Measurements from ENCODE around the gene SEC24C. TPM values are rescaled to one million over a fixed set of nuclear protein-coding genes. Genes with fewer than 3 reads are reported as not detected.
A peak's percentile ranks its signal among the peaks of the same experiment; 100 is the strongest.
"Not testable (repeated sequence)": the region's sequence is repeated elsewhere in the genome, so short reads cannot be mapped to it uniquely, and the experiment has no call there.

Gene SEC24C
- total RNA-seq, 1 donor from 2014 or later = 65.9 TPM

GRCh38 chr10:73781879-73782748, 37.9 kb downstream of the SEC24C start, which contains the start of gene CHCHD1:
CHCHD1 (plus strand) TSS chr10:73782048; CDS start chr10:73782076, 28 bp downstream.
- Histone ChIP-seq H3K4me1 (peaks cover 12 to 25% of the 10 kb centered on the region in 2 donors), H3K27ac (peak within 1 kb of the TSS; percentile 93 to 96), H3K9me3 (no peaks in the 10 kb centered on the region), H3K4me3 (peak within 1 kb of the TSS; percentile 86 to 92), H3K27me3 (no peaks in the 10 kb centered on the region), H3K36me3 (peaks cover 6 to 20% of the 10 kb centered on the region in 2 donors)
- peak; percentile 65 to 95 for DNase-seq (ENCODE audit: low spot score in 2 of 2)
- TF ChIP-seq CTCF (IDR thresholded peaks at IDR 0.05) = no peak
- intact Hi-C loops (cut with DNase I) = no loop called here

- H3K4me3 ChIP-seq = peak overlapping the region; percentile 86 to 92
- peak overlapping the region; percentile 93 to 96 for H3K27ac ChIP-seq
- H3K9me3 ChIP-seq = no peaks in the 10 kb centered on the region
- no peak for TF ChIP-seq CTCF (IDR thresholded peaks at IDR 0.05)
- H3K36me3 ChIP-seq = peaks cover 6 to 20% of the 10 kb centered on the region in 2 donors
- peaks cover 15 to 31% of the 10 kb centered on the region in 2 donors for H3K4me1 ChIP-seq
- DNase-seq (ENCODE audit: low spot score in 2 of 2) = no peak
- intact Hi-C loops (cut with DNase I) = no loop called here
- H3K27me3 ChIP-seq = no peaks in the 10 kb centered on the region
These were observed 38.5 kb downstream of the SEC24C start for GRCh38 chr10:73782749-73783085.

- H3K4me1 ChIP-seq = peaks cover 15 to 35% of the 10 kb centered on the region in 2 donors
- peak within 1 kb of the TSS; percentile 88 to 92 for H3K27ac ChIP-seq
- H3K9me3 ChIP-seq = no peaks in the 10 kb centered on the region
- peak within 1 kb of the TSS; percentile 89 to 92 for H3K4me3 ChIP-seq
- no peak for TF ChIP-seq CTCF (IDR thresholded peaks at IDR 0.05)
- H3K27me3 ChIP-seq = no peaks in the 10 kb centered on the region
- peaks cover 19% of the 10 kb centered on the region in 2 donors for H3K36me3 ChIP-seq
- DNase-seq (ENCODE audit: low spot score in 2 of 2) = peak; percentile 81 to 96
- intact Hi-C loops (cut with DNase I) = loop anchor here (1.0 kb wide), 3 partner anchors 13 to 41 kb away; partner anchors contain the start of genes NDST2 and SEC24C
These were observed 41.1 kb downstream of the SEC24C start, which contains the start of gene ZSWIM8 for GRCh38 chr10:73785211-73785720. ZSWIM8 (plus strand) TSS chr10:73785606; CDS start chr10:73785879, 273 bp downstream.

- intact Hi-C loops (cut with DNase I) = loop anchor here (1.0 kb wide), 3 partner anchors 14 to 42 kb away; partner anchors contain the start of genes NDST2 and SEC24C
- no peak for TF ChIP-seq CTCF (IDR thresholded peaks at IDR 0.05)
- H3K36me3 ChIP-seq = peaks cover 25% of the 10 kb centered on the region in 2 donors
- H3K27me3 ChIP-seq = no peaks in the 10 kb centered on the region
- peak overlapping the region; percentile 88 to 92 for H3K27ac ChIP-seq
- peaks cover 13 to 32% of the 10 kb centered on the region in 2 donors for H3K4me1 ChIP-seq
- DNase-seq (ENCODE audit: low spot score in 2 of 2) = peak in 1 of 2 donors; percentile 72
- H3K4me3 ChIP-seq = peak overlapping the region; percentile 89 to 92
- no peaks in the 10 kb centered on the region for H3K9me3 ChIP-seq
These were observed 41.7 kb downstream of the SEC24C start for GRCh38 chr10:73785721-73786511.

- peak overlapping the region; percentile 89 to 92 for H3K4me3 ChIP-seq
- TF ChIP-seq CTCF (IDR thresholded peaks at IDR 0.05) = no peak
- peak overlapping the region; percentile 88 to 92 for H3K27ac ChIP-seq
- H3K9me3 ChIP-seq = no peaks in the 10 kb centered on the region
- intact Hi-C loops (cut with DNase I) = no loop called here
- no peaks in the 10 kb centered on the region for H3K27me3 ChIP-seq
- peaks cover 11 to 29% of the 10 kb centered on the region in 2 donors for H3K4me1 ChIP-seq
- peaks cover 30 to 31% of the 10 kb centered on the region in 2 donors for H3K36me3 ChIP-seq
- DNase-seq (ENCODE audit: low spot score in 2 of 2) = no peak
These were observed 42.3 kb downstream of the SEC24C start for GRCh38 chr10:73786512-73786885.

GRCh38 chr10:73787031-73787800, 43.0 kb downstream of the SEC24C start:
- H3K27ac ChIP-seq; H3K27me3 ChIP-seq; H3K9me3 ChIP-seq; intact Hi-C loops (cut with DNase I); DNase-seq (ENCODE audit: low spot score in 2 of 2): not testable (repeated sequence)
- H3K4me1 ChIP-seq = peaks cover 11 to 29% of the 10 kb centered on the region in 2 donors
- H3K4me3 ChIP-seq = peak overlapping the region; percentile 89 to 92
- H3K36me3 ChIP-seq = peaks cover 38% of the 10 kb centered on the region in 2 donors

Data from ascending aorta (tissue), 2 donors.